Loucy (cell line): Measurements from ENCODE around the gene DTX3.

Source experiments
- H2AFZ ChIP-seq: fragments of 200-600 bp; sonication (generic); 2 replicates; pipeline ENCODE4 v1.6.0; 2016; ENCODE audit warnings: antibody characterized with exemption, mild to moderate bottlenecking, low read length, moderate library complexity
- H3F3A ChIP-seq: fragments of 200-600 bp; 2 replicates; pipeline ENCODE4 v1.6.0; 2016; ENCODE audit warnings: antibody characterized with exemption, low read depth, mild to moderate bottlenecking
- H3K27me3 ChIP-seq: fragments of 200-600 bp; sonication (generic); 2 replicates; pipeline ENCODE4 v1.6.1; 2014; ENCODE audit warnings: low read length, mild to moderate bottlenecking; ENCODE audit not compliant: insufficient read depth, poor library complexity, severe bottlenecking
- H3K36me3 ChIP-seq: fragments of 200-600 bp; sonication (generic); 2 replicates; pipeline ENCODE4 v1.6.1; 2016; ENCODE audit warnings: low read length; ENCODE audit not compliant: insufficient read depth
- H3K4me1 ChIP-seq: fragments of 200-600 bp; sonication (generic); 2 replicates; pipeline ENCODE4 v1.5.1; 2014; ENCODE audit warnings: low read length, mild to moderate bottlenecking; ENCODE audit not compliant: insufficient read depth, poor library complexity, severe bottlenecking
- H3K4me2 ChIP-seq: fragments of 200-600 bp; sonication (generic); 2 replicates; pipeline ENCODE4 v1.6.0; 2014; ENCODE audit warnings: antibody characterized with exemption, low read length, low read depth, mild to moderate bottlenecking; ENCODE audit not compliant: poor library complexity, severe bottlenecking
- H3K4me3 ChIP-seq: fragments of 200-600 bp; sonication (generic); 2 replicates; pipeline ENCODE4 v1.5.1; 2014; ENCODE audit warnings: low read length, mild to moderate bottlenecking, mixed read lengths; ENCODE audit not compliant: poor library complexity, severe bottlenecking
- H3K79me2 ChIP-seq: fragments of 200-600 bp; sonication (generic); 2 replicates; pipeline ENCODE4 v1.6.1; 2014; ENCODE audit warnings: low read length; ENCODE audit not compliant: insufficient read depth
- H3K9ac ChIP-seq: fragments of 200-600 bp; sonication (generic); 2 replicates; pipeline ENCODE4 v1.6.0; 2014; ENCODE audit warnings: mild to moderate bottlenecking, low read depth, low read length, moderate library complexity; ENCODE audit not compliant: poor library complexity, severe bottlenecking
- H3K9me2 ChIP-seq: fragments of 200-600 bp; sonication (generic); replicated peaks from 2 replicates; pipeline ENCODE4 v1.6.1; 2016; ENCODE audit warnings: low read depth, low read length, mixed read lengths
- H3K9me3 ChIP-seq: fragments of 200-600 bp; sonication (generic); 2 replicates; pipeline ENCODE4 v1.6.1; 2014; ENCODE audit warnings: mild to moderate bottlenecking, antibody characterized with exemption, low read length, low read depth; ENCODE audit not compliant: insufficient read depth
- H4K20me1 ChIP-seq: fragments of 200-600 bp; sonication (generic); 2 replicates; pipeline ENCODE4 v1.6.0; 2014; ENCODE audit warnings: antibody characterized with exemption, low read length, mild to moderate bottlenecking; ENCODE audit not compliant: insufficient read depth, poor library complexity, severe bottlenecking
- CTCF ChIP-seq: fragments of 200-600 bp; sonication (generic); conservative IDR thresholded peaks from 2 replicates; pipeline ENCODE4 v1.5.1; 2014; ENCODE audit warnings: mild to moderate bottlenecking, antibody characterized with exemption, low read length
- EZH2phosphoT487 ChIP-seq: fragments of 200-600 bp; IDR thresholded peaks from 2 replicates; pipeline ENCODE4 v1.6.1; 2018; ENCODE audit warnings: antibody characterized with exemption, mild to moderate bottlenecking, moderate library complexity, borderline replicate concordance

The DTX3 gene

GRCh38 chr12:57614178-57614947 lies 9.7 kb downstream of the DTX3 start:
- Histone ChIP-seq H3K9me3 (no peaks in the 10 kb centered on the region), H2AFZ (no peak overlapping the region), H3K4me2 (no peak overlapping the region), H3K9me2 (no peaks in the 10 kb centered on the region), H3K36me3 (no peaks in the 10 kb centered on the region), H3K4me1 (peaks cover 27% of the 10 kb centered on the region), H3F3A (no peaks in the 10 kb centered on the region), H3K4me3 (no peak overlapping the region), H3K9ac (no peak overlapping the region), H4K20me1 (no peaks in the 10 kb centered on the region), H3K27me3 (no peaks in the 10 kb centered on the region), H3K79me2 (no peaks in the 10 kb centered on the region)
- no peak for TF ChIP-seq CTCF
- TF ChIP-seq EZH2phosphoT487: no peak

- H3K36me3 ChIP-seq: no peaks in the 10 kb centered on the region
- H3K4me1 ChIP-seq: peaks cover 27% of the 10 kb centered on the region
- no peaks in the 10 kb centered on the region for H3K27me3 ChIP-seq
These were observed 10.4 kb downstream of the DTX3 start for GRCh38 chr12:57614948-57615500.

GRCh38 chr12:57615637-57616036 lies 11.0 kb downstream of the DTX3 start:
- no peaks in the 10 kb centered on the region for H3K79me2 ChIP-seq
- H3K9me3 ChIP-seq: no peaks in the 10 kb centered on the region
- no peaks in the 10 kb centered on the region for H3K9me2 ChIP-seq
- TF ChIP-seq CTCF: no peak
- no peak for TF ChIP-seq EZH2phosphoT487
- H4K20me1 ChIP-seq: no peaks in the 10 kb centered on the region
- H3K9ac ChIP-seq: no peak overlapping the region
- H3K4me3 ChIP-seq: no peak overlapping the region
- H3K4me2 ChIP-seq: no peak overlapping the region
- H3K36me3 ChIP-seq: no peaks in the 10 kb centered on the region
- H3K27me3 ChIP-seq: no peaks in the 10 kb centered on the region
- H3K4me1 ChIP-seq: peaks cover 27% of the 10 kb centered on the region
- H2AFZ ChIP-seq: no peak overlapping the region
- H3F3A ChIP-seq: no peaks in the 10 kb centered on the region

More at GRCh38 chr12:57614948-57615500, 10.4 kb downstream of the DTX3 start:
- Histone ChIP-seq H3K4me2 (no peak overlapping the region), H3K9ac (no peak overlapping the region), H2AFZ (no peak overlapping the region), H3K79me2 (no peaks in the 10 kb centered on the region), H3K4me3 (no peak overlapping the region), H3F3A (no peaks in the 10 kb centered on the region), H3K9me2 (no peaks in the 10 kb centered on the region), H3K9me3 (no peaks in the 10 kb centered on the region), H4K20me1 (no peaks in the 10 kb centered on the region)
- TF ChIP-seq CTCF: no peak
- TF ChIP-seq EZH2phosphoT487: no peak
